ENCODE results near the gene SLC12A7. TPM values are rescaled to one million over a fixed set of nuclear protein-coding genes. Genes with fewer than 3 reads are reported as not detected.

Gene SLC12A7
- total and polyA plus RNA-seq, 9 of the 15 experiments (the other 6 are each of a cell fraction or from before 2014, with no cell fraction given), result 0.01 to 3.1 (median 0.56) TPM

DNA sequence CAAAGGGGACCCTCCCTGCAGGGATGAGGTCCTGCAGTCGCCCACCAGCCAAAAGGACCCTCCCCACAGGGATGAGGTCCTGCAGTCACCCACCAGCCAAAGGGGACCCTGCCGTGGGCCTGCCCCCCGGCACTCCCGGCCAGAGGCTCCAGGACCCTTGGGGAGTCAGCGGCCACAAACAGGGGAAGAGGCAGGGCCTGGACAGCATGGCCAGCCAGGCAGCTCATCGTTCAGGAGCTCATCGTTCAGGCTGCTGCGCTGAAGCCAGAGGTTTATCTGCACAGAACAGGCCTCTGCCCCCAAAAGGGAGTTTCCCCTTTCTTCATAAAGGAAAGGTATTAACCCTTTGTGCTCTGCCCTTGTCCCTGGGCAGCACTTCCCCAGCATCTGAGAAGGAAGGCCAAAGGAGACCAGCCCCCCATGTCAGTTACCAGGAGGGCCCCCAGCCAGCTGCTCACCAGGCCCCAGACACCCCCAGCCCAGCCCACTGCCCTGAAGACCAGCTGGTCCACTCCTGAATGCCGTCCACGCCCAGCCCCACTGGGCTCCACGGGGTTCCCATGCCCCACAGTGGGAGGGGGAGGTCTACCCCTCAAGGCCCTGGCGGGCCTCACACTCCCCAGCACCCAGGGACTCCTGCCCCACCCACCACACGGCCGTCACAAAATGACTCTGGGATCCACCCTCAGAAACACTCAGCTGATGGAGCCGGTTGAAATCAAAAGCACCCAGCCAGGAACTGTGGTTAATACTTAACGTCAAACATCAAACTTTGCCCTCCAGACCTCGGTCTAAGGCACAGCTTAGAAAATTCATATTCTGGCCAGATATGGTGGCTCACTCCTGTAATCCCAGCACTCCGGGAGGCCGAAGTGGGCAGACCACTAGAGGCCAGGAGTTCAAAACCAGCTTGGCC is 6.3 kb downstream of the SLC12A7 start (continued):
- TF ChIP-seq, protein P1, sequence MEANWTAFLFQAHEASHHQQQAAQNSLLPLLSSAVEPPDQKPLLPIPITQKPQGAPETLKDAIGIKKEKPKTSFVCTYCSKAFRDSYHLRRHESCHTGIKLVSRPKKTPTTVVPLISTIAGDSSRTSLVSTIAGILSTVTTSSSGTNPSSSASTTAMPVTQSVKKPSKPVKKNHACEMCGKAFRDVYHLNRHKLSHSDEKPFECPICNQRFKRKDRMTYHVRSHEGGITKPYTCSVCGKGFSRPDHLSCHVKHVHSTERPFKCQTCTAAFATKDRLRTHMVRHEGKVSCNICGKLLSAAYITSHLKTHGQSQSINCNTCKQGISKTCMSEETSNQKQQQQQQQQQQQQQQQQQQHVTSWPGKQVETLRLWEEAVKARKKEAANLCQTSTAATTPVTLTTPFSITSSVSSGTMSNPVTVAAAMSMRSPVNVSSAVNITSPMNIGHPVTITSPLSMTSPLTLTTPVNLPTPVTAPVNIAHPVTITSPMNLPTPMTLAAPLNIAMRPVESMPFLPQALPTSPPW (CRISPR knock-in tag; IDR thresholded peaks at IDR 0.05), result peak; percentile 71
- TF ChIP-seq ZNF583 (CRISPR knock-in tag; IDR thresholded peaks at IDR 0.05) (0 out of 2 replicates have a peak, but pooled peaks have one; percentile 3), FOXO4 (CRISPR knock-in tag; IDR thresholded peaks at IDR 0.05) (no peak), DPF2 (IDR thresholded peaks at IDR 0.05) (peak; percentile 88), PHF8 (IDR thresholded peaks at IDR 0.05; ENCODE audit: borderline replicate concordance, low read length) (peak; percentile 33; the same call in 1 of the 2 replicates), ELF1 (tag; IDR thresholded peaks at IDR 0.05) (no peak), TOE1 (IDR thresholded peaks at IDR 0.05; ENCODE audit: borderline replicate concordance) (peak; percentile 81; the same call in 1 of the 2 replicates), TOE1 (CRISPR knock-in tag; IDR thresholded peaks at IDR 0.05; ENCODE audit: borderline replicate concordance, low read depth) (no peak), MLX (CRISPR knock-in tag; conservative IDR thresholded peaks at IDR 0.05) (no peak), CREB3 (tag; conservative IDR thresholded peaks at IDR 0.05; ENCODE audit: low read depth) (no peak), ZNF398 (CRISPR knock-in tag; IDR thresholded peaks at IDR 0.05) (no peak), YY1 (IDR thresholded peaks at IDR 0.05; ENCODE audit: borderline replicate concordance in 1 of 3, control insufficient read depth in 1 of 3, extremely low read depth in 1 of 3, insufficient read depth in 3 of 3, insufficient read length in 1 of 3, insufficient replicate concordance in 2 of 3, low read depth in 1 of 3, low read length in 2 of 3) (peak in 1 of 3 experiments; percentile 36), MYC (IDR thresholded peaks at IDR 0.05; ENCODE audit: low read depth, low read length) (peak; percentile 82), MYC (CRISPR knock-in tag; IDR thresholded peaks at IDR 0.05; ENCODE audit: borderline replicate concordance, low read depth) (peak; percentile 77; the same call in 1 of the 2 replicates), CBFA2T3 (IDR thresholded peaks at IDR 0.05) (peak; percentile 95)
- TF ChIP-seq, protein P2, sequence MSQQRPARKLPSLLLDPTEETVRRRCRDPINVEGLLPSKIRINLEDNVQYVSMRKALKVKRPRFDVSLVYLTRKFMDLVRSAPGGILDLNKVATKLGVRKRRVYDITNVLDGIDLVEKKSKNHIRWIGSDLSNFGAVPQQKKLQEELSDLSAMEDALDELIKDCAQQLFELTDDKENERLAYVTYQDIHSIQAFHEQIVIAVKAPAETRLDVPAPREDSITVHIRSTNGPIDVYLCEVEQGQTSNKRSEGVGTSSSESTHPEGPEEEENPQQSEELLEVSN (IDR thresholded peaks at IDR 0.05; ENCODE audit: borderline replicate concordance in 1 of 2, extremely low read depth in 1 of 2, insufficient read depth in 1 of 2, insufficient read length in 1 of 2, low read depth in 1 of 2, low read length in 1 of 2, poor library complexity in 1 of 2, severe bottlenecking in 1 of 2), result peak in 1 of 2 experiments; percentile 23

Data from K562 (cell line).